Activated CD4-positive, alpha-beta T cell treated with anti-CD3 and anti-CD28 coated beads, Interleukin-2, amount 50 U/mL, for 24 hours (primary cell): ENCODE data around the gene RBX1.
"Not testable (repeated sequence)": the region's sequence is repeated elsewhere in the genome, so short reads cannot be mapped to it uniquely, and the experiment has no call there.

ENCODE experiments used
- DNase-seq, 2 donors: peaks; one replicate each; pipeline ENCODE4 v3.0.0-alpha.2; 2020; ENCODE audit warnings: low read depth in 1 of 2, low spot score in 1 of 2

Gene RBX1

DNA sequence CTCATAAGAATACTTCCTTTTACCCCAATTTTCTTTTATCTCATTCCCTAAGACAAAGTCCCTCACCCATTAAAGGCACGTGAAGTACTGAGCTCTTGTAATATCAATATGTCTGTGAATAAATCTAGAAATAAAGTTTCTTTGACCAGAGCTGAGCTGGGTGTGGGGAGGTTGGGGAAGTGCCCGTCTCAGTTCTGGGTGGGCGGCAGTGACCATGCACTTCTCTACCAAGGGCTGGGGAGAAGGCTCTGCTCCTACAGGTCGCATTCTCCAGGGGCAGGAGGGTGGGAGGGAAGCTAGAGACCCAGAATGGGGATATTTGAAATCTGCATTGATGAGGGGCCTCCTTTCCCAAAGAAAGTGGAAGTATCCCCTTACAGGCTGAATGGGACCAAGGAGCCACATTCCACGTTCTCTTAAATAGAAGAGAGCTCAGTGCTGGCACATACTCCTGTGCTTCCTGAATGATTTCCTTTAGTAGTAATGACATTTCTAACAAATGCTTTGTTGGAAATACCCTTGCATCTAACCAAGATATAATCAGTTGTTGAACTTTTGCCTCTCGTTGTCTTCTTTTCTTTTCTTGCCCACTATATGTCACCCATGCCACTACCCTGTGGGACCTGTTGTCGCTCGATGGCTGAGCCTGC lies 16.1 kb downstream of the RBX1 start:
- no peak for DNase-seq

GRCh38 chr22:40972587-40972986 lies 21.4 kb downstream of the RBX1 start:
- DNase-seq: no peak

DNA sequence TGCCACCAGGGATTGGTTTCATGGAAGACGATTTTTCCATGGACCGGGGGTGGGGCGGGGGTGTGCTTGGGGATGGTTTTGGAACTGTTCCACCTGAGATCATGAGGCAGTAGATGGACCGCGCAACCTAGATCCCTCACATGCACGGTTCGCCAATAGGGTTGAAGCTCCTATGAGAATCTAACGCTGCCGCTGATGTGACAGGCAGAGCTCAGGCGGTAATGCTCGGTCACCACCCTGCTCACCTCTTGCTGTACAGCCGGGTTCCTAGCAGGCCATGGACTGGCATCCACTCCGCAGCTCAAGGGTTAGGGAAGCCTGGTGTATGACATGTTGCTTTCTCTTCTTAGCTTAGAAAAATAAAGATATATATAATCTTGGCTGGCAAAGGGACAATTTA lies 22.0 kb downstream of the RBX1 start:
- no peak for DNase-seq

DNA sequence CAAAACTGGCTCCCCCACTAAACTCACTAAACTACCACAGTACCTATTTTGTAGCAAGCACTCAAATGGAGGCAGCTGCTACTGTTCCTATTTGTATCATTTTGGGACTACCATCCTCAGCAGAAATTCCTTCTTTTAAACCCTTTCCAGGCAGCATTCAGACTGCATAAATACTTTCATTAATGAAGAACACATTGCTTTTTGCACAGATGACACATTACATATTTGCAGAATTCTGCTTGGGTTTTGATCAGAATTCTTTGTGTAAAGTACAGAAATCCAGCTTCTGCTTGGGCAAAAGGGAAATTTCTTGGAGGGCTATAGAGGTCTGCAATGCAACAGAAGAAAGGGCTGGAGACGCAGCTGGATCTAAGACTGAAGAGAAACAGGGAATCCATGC lies 24.2 kb downstream of the RBX1 start:
- no peak for DNase-seq

GRCh38 chr22:40976866-40977700 lies 25.9 kb downstream of the RBX1 start:
- DNase-seq: no peak

DNA sequence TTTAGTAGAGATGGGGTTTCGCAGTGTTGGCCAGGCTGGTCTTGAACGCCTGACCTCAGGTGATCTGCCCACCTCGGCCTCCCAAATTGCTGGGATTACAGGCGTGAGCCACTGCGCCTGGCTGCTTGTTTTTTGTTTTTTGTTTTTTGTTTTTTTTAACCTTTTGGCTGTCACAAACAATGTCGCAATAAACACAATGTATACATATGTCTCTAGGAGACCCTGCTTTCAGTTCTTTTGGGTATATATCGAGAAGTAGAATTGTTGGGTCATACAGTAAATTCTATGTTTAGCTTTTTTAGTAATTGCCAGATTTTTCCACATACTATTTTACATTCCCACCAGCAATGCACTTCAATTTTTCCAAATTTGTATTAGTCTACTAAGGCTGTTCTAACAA lies 28.0 kb downstream of the RBX1 start:
- no peak for DNase-seq

DNA sequence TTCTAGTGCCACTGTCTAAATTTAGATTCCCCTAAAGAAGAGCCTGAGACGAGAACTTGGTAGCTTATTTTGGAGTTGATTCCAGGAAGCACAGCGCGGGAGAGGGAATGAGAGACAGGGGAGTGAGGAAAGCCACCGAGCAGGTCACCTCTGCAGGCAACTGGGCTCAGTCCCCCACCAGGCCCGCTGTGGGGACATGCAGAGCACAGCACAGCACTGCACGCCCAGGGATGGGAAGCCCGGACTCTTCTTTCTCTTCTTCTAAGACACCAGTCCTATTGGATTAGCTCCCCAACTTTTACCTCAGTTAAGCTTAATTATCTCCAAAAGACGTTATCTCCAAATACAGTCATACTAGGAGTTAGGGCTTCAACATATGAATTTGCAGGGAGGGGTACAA lies 28.7 kb downstream of the RBX1 start:
- no peak for DNase-seq

DNA sequence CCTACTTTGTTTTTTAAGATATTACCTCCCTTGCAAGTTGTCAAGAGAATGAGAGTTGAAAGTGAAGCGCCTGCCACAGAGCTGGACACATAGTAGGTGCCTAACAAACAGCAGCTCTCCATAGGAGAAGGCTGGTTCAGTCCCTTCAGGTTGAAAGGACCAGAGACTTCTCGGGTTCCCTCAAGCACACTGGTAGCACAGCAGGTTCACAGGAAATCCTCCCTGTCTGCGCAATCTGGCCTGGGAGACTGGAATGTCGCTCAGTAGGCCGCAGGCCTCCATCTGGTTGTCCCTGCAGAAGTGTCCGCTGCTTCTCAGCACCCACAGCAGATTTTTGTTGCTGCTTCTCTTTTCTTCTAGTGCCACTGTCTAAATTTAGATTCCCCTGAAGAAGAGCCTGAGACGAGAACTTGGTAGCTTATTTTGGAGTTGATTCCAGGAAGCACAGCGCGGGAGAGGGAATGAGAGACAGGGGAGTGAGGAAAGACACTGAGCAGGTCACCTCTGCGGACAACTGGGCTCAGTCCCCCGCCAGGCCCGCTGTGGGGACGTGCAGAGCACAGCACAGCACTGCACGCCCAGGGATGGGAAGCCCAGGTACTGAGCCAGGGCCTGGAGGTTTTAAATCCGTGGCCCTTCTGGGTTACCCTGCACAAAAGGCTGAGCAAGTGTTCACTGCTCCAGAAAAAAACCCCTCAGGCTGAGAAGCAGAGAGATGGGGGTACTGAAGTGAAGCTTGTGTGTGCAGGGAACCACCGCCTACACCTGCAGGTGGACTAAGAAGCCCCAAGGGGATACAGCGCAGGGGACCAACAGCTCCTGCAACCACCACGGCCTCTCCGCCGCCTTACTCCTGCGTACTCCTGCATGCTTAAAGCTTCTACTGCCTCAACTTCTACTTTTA lies 31.6 kb downstream of the RBX1 start:
- DNase-seq: no peak

- no peak for DNase-seq
Measured at GRCh38 chr22:40991298-40991697, 40.1 kb downstream of the RBX1 start.

DNA sequence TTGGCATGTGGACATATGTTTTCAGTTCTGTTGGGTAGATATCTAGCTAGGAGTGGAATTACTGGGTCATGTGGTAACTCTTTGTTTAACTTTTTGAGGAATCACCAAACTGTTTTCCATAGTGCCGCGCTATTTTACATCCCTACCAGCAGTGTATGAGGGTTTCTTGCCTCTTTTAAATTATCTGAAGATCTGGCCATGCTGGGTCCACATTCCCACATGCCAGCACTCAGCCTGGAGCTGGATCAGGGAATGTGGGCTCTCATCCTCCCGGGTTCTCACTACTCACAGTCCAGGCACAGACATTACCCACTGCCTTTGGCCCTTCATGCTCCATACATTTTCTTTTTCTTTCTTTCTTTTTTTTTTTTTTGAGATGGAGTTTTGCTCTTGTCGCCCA lies 44.6 kb downstream of the RBX1 start:
- no peak for DNase-seq

DNA sequence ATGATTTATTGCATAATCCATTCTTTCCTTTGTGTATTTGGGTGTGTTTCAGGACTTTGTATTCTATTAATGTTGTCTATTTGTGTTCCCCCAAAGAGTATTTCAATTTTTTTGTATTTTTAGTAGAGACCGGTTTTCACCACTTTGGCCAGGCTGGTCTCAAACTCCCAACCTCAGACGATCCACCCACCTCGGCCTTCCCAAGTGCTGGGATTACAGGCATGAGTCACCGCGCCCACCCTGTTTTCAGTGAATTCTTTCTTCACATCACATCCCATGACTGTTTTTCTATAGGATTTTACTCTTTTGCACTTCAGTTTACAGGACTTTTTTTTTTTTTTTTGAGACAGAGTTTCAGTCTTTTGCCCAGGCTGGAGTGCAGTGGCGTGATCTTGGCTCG lies 46.3 kb downstream of the RBX1 start:
- DNase-seq: no peak

DNA sequence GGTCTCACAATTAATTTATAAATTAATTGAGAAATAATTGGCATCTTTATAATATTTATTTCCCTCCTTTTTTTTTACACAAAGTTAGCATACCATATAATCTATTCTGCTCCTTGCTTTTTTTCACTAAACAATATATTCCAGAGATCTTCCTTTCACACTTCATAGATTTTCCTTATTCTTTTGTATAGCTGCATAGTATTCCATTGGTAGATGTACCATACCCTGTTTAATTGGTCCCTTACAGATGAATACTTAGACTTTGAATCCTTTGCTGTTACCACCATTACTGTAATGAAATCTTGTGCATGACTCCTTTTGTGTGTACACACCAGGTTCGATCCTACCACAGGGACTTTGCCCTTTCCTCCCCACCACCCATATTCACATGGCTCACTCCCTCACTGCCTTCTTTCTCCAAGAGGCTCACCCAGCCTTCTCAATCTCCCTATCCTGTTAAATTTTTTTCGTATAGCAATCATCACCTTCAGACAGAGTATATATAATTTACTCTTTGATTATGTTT lies 48.9 kb downstream of the RBX1 start:
- no peak for DNase-seq

- no peak for DNase-seq
Measured at GRCh38 chr22:41000941-41001721, 50.0 kb downstream of the RBX1 start.

GRCh38 chr22:41001722-41002122 lies 50.5 kb downstream of the RBX1 start:
- no peak for DNase-seq

- DNase-seq: not testable (repeated sequence)
Measured at GRCh38 chr22:41002386-41002785, 51.2 kb downstream of the RBX1 start.

DNA sequence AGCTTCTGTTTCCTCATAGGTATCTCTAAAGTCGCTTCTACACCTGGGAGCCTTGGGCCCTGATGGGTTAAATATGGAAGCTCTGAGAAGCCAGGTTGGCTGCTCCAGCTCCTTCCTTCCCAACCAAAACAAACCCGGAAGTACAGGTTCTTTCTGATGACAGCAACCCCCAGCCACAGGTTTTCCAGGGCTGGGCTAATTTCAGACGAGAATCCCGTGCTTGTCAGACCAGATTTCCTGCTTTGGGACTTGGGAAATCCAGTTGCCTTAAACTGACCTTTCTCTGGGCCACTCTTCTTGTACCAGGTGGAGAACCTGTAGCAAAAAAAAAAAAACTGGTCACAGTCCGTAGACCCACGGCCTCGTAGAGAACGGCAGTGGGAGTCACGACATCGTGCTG lies 51.9 kb downstream of the RBX1 start:
- DNase-seq: no peak

DNA sequence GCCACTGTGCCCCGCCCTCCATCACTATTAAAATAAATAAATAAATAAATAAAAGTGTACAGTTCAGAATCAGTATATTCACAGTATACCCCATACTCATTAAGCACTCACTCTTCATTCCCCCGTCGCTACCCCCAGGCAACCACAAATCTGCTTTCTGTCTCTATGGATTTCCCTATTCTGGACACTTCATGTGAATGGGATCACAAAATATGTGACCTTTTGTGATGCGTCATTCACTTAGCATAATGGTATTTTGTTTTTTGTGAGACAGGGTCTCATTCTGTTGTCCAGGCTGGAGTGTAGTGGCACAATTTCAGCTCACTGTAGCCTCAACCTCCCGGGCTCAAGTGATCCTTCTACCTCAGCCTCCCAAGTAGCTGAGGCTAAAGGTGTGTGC lies 52.8 kb downstream of the RBX1 start:
- no peak for DNase-seq

GRCh38 chr22:41009222-41009948 lies 58.2 kb downstream of the RBX1 start:
- no peak for DNase-seq

- DNase-seq: no peak
Measured at GRCh38 chr22:41015003-41015402, 63.8 kb downstream of the RBX1 start.

DNA sequence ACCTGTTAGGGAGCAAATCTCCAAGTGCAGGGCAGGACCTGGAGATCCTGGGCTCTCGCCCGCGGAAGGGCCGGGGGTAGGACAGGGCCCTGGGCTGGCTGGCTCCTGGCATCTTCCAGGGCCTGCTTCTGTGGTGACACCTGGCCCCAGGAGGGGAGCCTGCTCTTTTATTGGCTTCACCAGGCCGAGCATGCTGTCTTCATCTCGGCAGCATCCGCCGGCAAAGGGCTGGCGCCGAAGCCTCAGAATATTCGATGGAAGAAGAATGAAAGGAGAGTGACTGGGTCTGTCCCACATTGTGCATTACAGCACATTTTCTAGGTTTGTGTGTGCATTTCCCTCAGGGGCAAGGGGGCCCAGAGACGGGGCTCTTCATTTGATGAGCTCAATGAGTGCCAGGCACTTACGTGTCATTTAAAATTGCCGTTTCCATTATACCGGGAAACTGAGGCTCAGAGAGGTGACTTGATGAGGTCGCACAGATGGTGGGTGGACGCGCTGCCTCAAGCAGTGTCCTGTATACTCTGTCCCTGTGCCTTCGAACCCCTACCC lies 70.0 kb downstream of the RBX1 start:
- no peak for DNase-seq
